Muscle of arm (tissue), 14 donors: Measurements from ENCODE around the gene PIP4K2B. TPM values are rescaled to one million over a fixed set of nuclear protein-coding genes. Genes with fewer than 3 reads are reported as not detected.
"Not testable (repeated sequence)": the region's sequence is repeated elsewhere in the genome, so short reads cannot be mapped to it uniquely, and the experiment has no call there.

Experiments
- DNase-seq: peaks from one replicate; pipeline ENCODE4 v3.0.0-alpha.2; 2013
- long read RNA-seq, 11 donors: transcript quantifications; one replicate each; lab custom pipeline, GENCODE V29; 2026
- polyA plus RNA-seq, 12 donors: library from polyadenylated mRNA; unstranded; fragments of 120-200 nt; gene quantifications; one replicate each; pipeline ENCODE4 v1.2.1, GENCODE V29; 2013; ENCODE audit not compliant: insufficient read length in 12 of 12

Gene PIP4K2B
- polyA plus RNA-seq = 10 to 100 TPM; 56.2 to 96.9 (median 72.1) TPM
- long read RNA-seq, donor 1, full-length matches to known transcripts = 1 of 16 reads
- long read RNA-seq, donor 1, partial matches to known transcripts = 15 of 16 reads
- long read RNA-seq, donor 1, other reads (novel, unspliced or antisense) = 0 of 16 reads
- long read RNA-seq, donor 2, full-length matches to known transcripts = 7 of 12 reads
- long read RNA-seq, donor 2, partial matches to known transcripts = 5 of 12 reads
- long read RNA-seq, donor 2, other reads (novel, unspliced or antisense) = 0 of 12 reads
- long read RNA-seq, donor 3, full-length matches to known transcripts = 5 of 5 reads
- long read RNA-seq, donor 3, partial matches to known transcripts = 0 of 5 reads
- long read RNA-seq, donor 3, other reads (novel, unspliced or antisense) = 0 of 5 reads
- long read RNA-seq, donor 4, full-length matches to known transcripts = 1 of 1 reads
- long read RNA-seq, donor 4, partial matches to known transcripts = 0 of 1 reads
- long read RNA-seq, donor 4, other reads (novel, unspliced or antisense) = 0 of 1 reads
- long read RNA-seq, donor 5, full-length matches to known transcripts = 2 of 10 reads
- long read RNA-seq, donor 5, partial matches to known transcripts = 8 of 10 reads
- long read RNA-seq, donor 5, other reads (novel, unspliced or antisense) = 0 of 10 reads
- long read RNA-seq, donor 6, full-length matches to known transcripts = 5 of 5 reads
- long read RNA-seq, donor 6, partial matches to known transcripts = 0 of 5 reads
- long read RNA-seq, donor 6, other reads (novel, unspliced or antisense) = 0 of 5 reads
- long read RNA-seq, donor 7, full-length matches to known transcripts = 2 of 2 reads
- long read RNA-seq, donor 7, partial matches to known transcripts = 0 of 2 reads
- long read RNA-seq, donor 7, other reads (novel, unspliced or antisense) = 0 of 2 reads
- long read RNA-seq, donor 8, full-length matches to known transcripts = 7 of 7 reads
- long read RNA-seq, donor 8, partial matches to known transcripts = 0 of 7 reads
- long read RNA-seq, donor 8, other reads (novel, unspliced or antisense) = 0 of 7 reads
- long read RNA-seq, donor 9, full-length matches to known transcripts = 3 of 3 reads
- long read RNA-seq, donor 9, partial matches to known transcripts = 0 of 3 reads
- long read RNA-seq, donor 9, other reads (novel, unspliced or antisense) = 0 of 3 reads
- long read RNA-seq, donor 10, full-length matches to known transcripts = 9 of 16 reads
- long read RNA-seq, donor 10, partial matches to known transcripts = 7 of 16 reads
- long read RNA-seq, donor 10, other reads (novel, unspliced or antisense) = 0 of 16 reads
- long read RNA-seq, donor 11, full-length matches to known transcripts = 8 of 8 reads
- long read RNA-seq, donor 11, partial matches to known transcripts = 0 of 8 reads
- long read RNA-seq, donor 11, other reads (novel, unspliced or antisense) = 0 of 8 reads

GRCh38 chr17:38799501-38800236, at the start of gene PIP4K2B:
TSS of gene PIP4K2B (minus strand) at chr17:38799556. CDS start at chr17:38799424, 132 bp downstream.
- DNase-seq = peak; percentile 93

- no peak for DNase-seq
These were observed 49.2 kb upstream of the PIP4K2B start for GRCh38 chr17:38848557-38848891.

GRCh38 chr17:38844261-38844757, 45.0 kb upstream of the PIP4K2B start:
- no peak for DNase-seq

GRCh38 chr17:38825762-38826247, 26.4 kb upstream of the PIP4K2B start:
- DNase-seq = no peak

GRCh38 chr17:38824899-38825761, 25.8 kb upstream of the PIP4K2B start, which contains the start of gene CWC25:
TSS of gene CWC25 (minus strand) at chr17:38825321. CDS start at chr17:38825183, 138 bp downstream.
- peak; percentile 100 for DNase-seq

- DNase-seq = no peak
These were observed 16.3 kb upstream of the PIP4K2B start for GRCh38 chr17:38815576-38816193.

GRCh38 chr17:38809828-38810227, 10.5 kb upstream of the PIP4K2B start:
- DNase-seq = no peak

GRCh38 chr17:38800237-38800760, 943 bp upstream of the PIP4K2B start:
- no peak for DNase-seq

- DNase-seq = peak; percentile 54
These were observed 499 bp downstream of the PIP4K2B start for GRCh38 chr17:38798614-38799500.

GRCh38 chr17:38797828-38798227, 1.5 kb downstream of the PIP4K2B start:
- DNase-seq = no peak

GRCh38 chr17:38797158-38797490, 2.2 kb downstream of the PIP4K2B start:
- no peak for DNase-seq

GRCh38 chr17:38796451-38797157, 2.8 kb downstream of the PIP4K2B start:
- no peak for DNase-seq

GRCh38 chr17:38794221-38794620, 5.1 kb downstream of the PIP4K2B start:
- no peak for DNase-seq

- no peak for DNase-seq
These were observed 8.2 kb downstream of the PIP4K2B start for GRCh38 chr17:38791162-38791561.

GRCh38 chr17:38790148-38790707, 9.1 kb downstream of the PIP4K2B start:
- DNase-seq = not testable (repeated sequence)

GRCh38 chr17:38789185-38789584, 10.2 kb downstream of the PIP4K2B start:
- no peak for DNase-seq

- not testable (repeated sequence) for DNase-seq
These were observed 11.4 kb downstream of the PIP4K2B start for GRCh38 chr17:38787999-38788398.
